ENCODE measurements around the gene HACD2. TPM values are rescaled to one million over a fixed set of nuclear protein-coding genes. Genes with fewer than 3 reads are reported as not detected.

The HACD2 gene
- total RNA-seq, 1 experiment from 2014 or later, result 43.0 TPM

GRCh38 chr3:123610331-123610730, 25.5 kb upstream of the HACD2 start:
- no peak for ATAC-seq
- ChIA-PET RAD21 (ENCODE audit: low non-redundant PET in 1 of 2, low total read pairs in 2 of 2, uncharacterized antibody in 2 of 2, unreplicated experiment in 2 of 2) (no interaction called here), POLR2A (no interaction called here), CTCF (no interaction called here)
- DNase-seq (ENCODE audit: low read depth, low spot score), result no peak
- Histone ChIP-seq H3K27me3 (ENCODE audit: insufficient read depth, low read length) (no peaks in the 10 kb centered on the region), H3K4me3 (replicated peaks in 1 of 2; ENCODE audit: low read depth in 1 of 2, low read length in 2 of 2) (no peak overlapping the region), H3K4me2 (ENCODE audit: low read length) (no peak overlapping the region), H3K9me3 (ENCODE audit: control insufficient read depth in 1 of 2, insufficient read depth in 1 of 2, low read depth in 1 of 2, low read length in 2 of 2) (no peaks in the 10 kb centered on the region), H3K9me2 (ENCODE audit: insufficient read depth) (no peaks in the 10 kb centered on the region), H3K36me3 (ENCODE audit: control insufficient read depth in 1 of 2, insufficient read depth in 2 of 2, low read length in 2 of 2) (no peaks in the 10 kb centered on the region), H3K9ac (ENCODE audit: low read length) (no peak overlapping the region), H4K20me1 (ENCODE audit: insufficient read depth) (no peaks in the 10 kb centered on the region), H3K79me2 (ENCODE audit: insufficient read depth, low read length) (no peaks in the 10 kb centered on the region), H3K27ac (ENCODE audit: low read depth, low read length) (no peak overlapping the region), H2AFZ (ENCODE audit: low read depth, low read length, poor library complexity, severe bottlenecking) (no peak overlapping the region), H3K4me1 (ENCODE audit: control insufficient read depth in 1 of 2, insufficient read depth in 2 of 2, low read length in 2 of 2) (peaks cover 18% of the 10 kb centered on the region in 2 experiments)
- TF ChIP-seq POLR2A (IDR thresholded peaks at IDR 0.05; ENCODE audit: borderline replicate concordance, extremely low read depth, insufficient read depth, insufficient read length), result no peak
- no peak for TF ChIP-seq SRF (IDR thresholded peaks at IDR 0.05; ENCODE audit: low read depth)
- no peak for TF ChIP-seq ATF3 (IDR thresholded peaks at IDR 0.05)
- no peak for TF ChIP-seq RAD21 (IDR thresholded peaks at IDR 0.05; ENCODE audit: low read depth)
- no peak for TF ChIP-seq SIN3A (IDR thresholded peaks at IDR 0.05; ENCODE audit: low read depth)
- no peak for TF ChIP-seq YY1 (IDR thresholded peaks at IDR 0.05; ENCODE audit: extremely low read depth, insufficient replicate concordance, low read depth, low read length)
- TF ChIP-seq ZBTB33 (IDR thresholded peaks at IDR 0.05; ENCODE audit: extremely low read depth, insufficient replicate concordance, low read length), result no peak
- TF ChIP-seq CBX3 (IDR thresholded peaks at IDR 0.05; ENCODE audit: low read depth), result no peak
- no peak for TF ChIP-seq EZH2 (IDR thresholded peaks at IDR 0.05)
- no peak for TF ChIP-seq MAX (IDR thresholded peaks at IDR 0.05)
- TF ChIP-seq EGR1 (IDR thresholded peaks at IDR 0.05; ENCODE audit: low read depth), result no peak
- TF ChIP-seq JUND (IDR thresholded peaks at IDR 0.05), result no peak
- no peak for TF ChIP-seq FOSL1 (IDR thresholded peaks at IDR 0.05; ENCODE audit: low read depth)
- no peak for TF ChIP-seq EZH2phosphoT487 (IDR thresholded peaks at IDR 0.05; ENCODE audit: borderline replicate concordance)
- TF ChIP-seq CEBPB (IDR thresholded peaks at IDR 0.05; ENCODE audit: low read depth), result no peak
- TF ChIP-seq SP1 (IDR thresholded peaks at IDR 0.05; ENCODE audit: low read depth), result no peak
- no peak for TF ChIP-seq CTCF (IDR thresholded peaks at IDR 0.05 in 2 of 3, conservative IDR thresholded peaks at IDR 0.05 in 1 of 3; ENCODE audit: borderline replicate concordance in 1 of 3, insufficient read depth in 1 of 3, low read depth in 2 of 3, low read length in 2 of 3)
- intact Hi-C loops (cut with micrococcal nuclease), result no loop called here
- BruUV-seq (replicated peaks), result no TSS peak

Data from HCT116 (cell line).